Mononuclear cell (primary cell): ENCODE data around the gene FRG2C. TPM values are rescaled to one million over a fixed set of nuclear protein-coding genes. Genes with fewer than 3 reads are reported as not detected.
"Not testable (repeated sequence)": the region's sequence is repeated elsewhere in the genome, so short reads cannot be mapped to it uniquely, and the experiment has no call there.

Experiments used
- H3K27me3 ChIP-seq: 2 replicates; pipeline ENCODE4 v1.6.0; 2011; ENCODE audit warnings: low read length, control low read depth; ENCODE audit not compliant: insufficient read depth
- H3K4me1 ChIP-seq: 2 replicates; pipeline ENCODE4 v1.5.1; 2011; ENCODE audit warnings: mild to moderate bottlenecking, low read length, control low read depth; ENCODE audit not compliant: insufficient read depth
- H3K4me3 ChIP-seq: 2 replicates; pipeline ENCODE4 v1.5.1; 2011; ENCODE audit warnings: mild to moderate bottlenecking, low read length, moderate library complexity
- H3K9me3 ChIP-seq: 2 replicates; pipeline ENCODE4 v1.5.1; 2011; ENCODE audit warnings: low read depth, mild to moderate bottlenecking, control low read depth, low read length
- total RNA-seq: library from RNA; depleted of rRNA; stranded (reverse); fragments of >200 nt; gene quantifications from one replicate; pipeline ENCODE4 v1.2.3, GENCODE V29; 2012

FRG2C gene
- total RNA-seq = not detected

DNA sequence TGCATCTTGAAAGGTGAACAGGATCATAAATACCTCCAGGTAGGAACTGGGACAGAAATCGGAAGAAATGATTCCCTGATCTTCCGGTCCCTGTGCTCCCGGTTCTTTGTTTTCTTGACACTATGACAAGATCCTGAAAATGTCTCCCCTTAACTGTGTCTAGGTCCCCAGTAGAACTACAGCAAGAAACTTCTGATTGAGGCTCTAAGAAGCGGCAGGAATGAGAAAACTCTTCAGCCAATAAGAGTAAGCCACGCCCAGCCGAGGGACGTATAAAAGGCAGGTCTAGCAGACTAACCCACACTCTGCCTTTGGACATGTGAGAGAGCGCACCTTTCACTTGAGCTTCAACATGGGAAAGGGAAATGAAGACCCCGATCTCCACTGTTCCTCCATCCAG, at the start of gene FRG2C:
Gene FRG2C (plus strand): TSS at position 301 of the 400 bp plus-strand sequence. CDS start 52 bp downstream, at position 353.
- H3K4me3 ChIP-seq, H3K4me1 ChIP-seq, H3K9me3 ChIP-seq: not testable (repeated sequence)
- peaks cover 22% of the 10 kb centered on the region for H3K27me3 ChIP-seq

GRCh38 chr3:75618666-75619305, 45.3 kb upstream of the FRG2C start:
- H3K4me3 ChIP-seq, H3K4me1 ChIP-seq, H3K9me3 ChIP-seq, H3K27me3 ChIP-seq: not testable (repeated sequence)

- not testable (repeated sequence) for H3K4me1 ChIP-seq
Observed at GRCh38 chr3:75619481-75620031, 44.6 kb upstream of the FRG2C start.

GRCh38 chr3:75621772-75622171, 42.4 kb upstream of the FRG2C start:
- H3K9me3 ChIP-seq, H3K27me3 ChIP-seq, H3K4me1 ChIP-seq, H3K4me3 ChIP-seq: not testable (repeated sequence)

More at GRCh38 chr3:75619481-75620031, 44.6 kb upstream of the FRG2C start:
- H3K27me3 ChIP-seq, H3K4me3 ChIP-seq, H3K9me3 ChIP-seq: not testable (repeated sequence)

DNA sequence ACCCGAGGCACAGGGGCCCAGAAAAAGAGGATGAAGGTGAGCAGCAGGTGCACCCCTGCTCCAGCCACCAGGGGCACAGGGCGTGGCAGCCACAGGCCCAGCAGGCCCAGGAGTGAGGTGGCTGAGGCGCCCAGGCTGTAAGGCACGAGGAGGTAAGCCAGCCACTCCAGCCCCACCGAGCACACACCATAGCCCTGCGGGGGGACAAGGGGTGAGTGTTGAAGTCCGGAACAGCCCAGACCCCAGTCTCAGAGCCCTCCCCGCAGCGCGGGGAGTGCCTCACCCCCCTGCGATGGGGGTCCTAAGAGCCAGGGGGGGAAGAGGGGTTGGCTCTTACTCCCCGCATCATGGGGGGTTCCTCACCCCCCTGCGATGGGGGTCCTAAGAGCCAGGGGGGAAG, 40.5 kb upstream of the FRG2C start:
- H3K4me3 ChIP-seq, H3K27me3 ChIP-seq, H3K4me1 ChIP-seq, H3K9me3 ChIP-seq: not testable (repeated sequence)

- H3K4me3 ChIP-seq, H3K27me3 ChIP-seq, H3K9me3 ChIP-seq, H3K4me1 ChIP-seq: not testable (repeated sequence)
Observed at GRCh38 chr3:75630887-75631535, 33.1 kb upstream of the FRG2C start.

- Histone ChIP-seq H3K9me3 (no peaks in the 10 kb centered on the region), H3K4me1 (no peaks in the 10 kb centered on the region), H3K4me3 (no peak overlapping the region), H3K27me3 (no peaks in the 10 kb centered on the region)
Observed at GRCh38 chr3:75631541-75631940, 32.6 kb upstream of the FRG2C start.

- H3K4me1 ChIP-seq, H3K9me3 ChIP-seq, H3K4me3 ChIP-seq, H3K27me3 ChIP-seq: not testable (repeated sequence)
Observed at GRCh38 chr3:75638947-75639346, 25.2 kb upstream of the FRG2C start.

DNA sequence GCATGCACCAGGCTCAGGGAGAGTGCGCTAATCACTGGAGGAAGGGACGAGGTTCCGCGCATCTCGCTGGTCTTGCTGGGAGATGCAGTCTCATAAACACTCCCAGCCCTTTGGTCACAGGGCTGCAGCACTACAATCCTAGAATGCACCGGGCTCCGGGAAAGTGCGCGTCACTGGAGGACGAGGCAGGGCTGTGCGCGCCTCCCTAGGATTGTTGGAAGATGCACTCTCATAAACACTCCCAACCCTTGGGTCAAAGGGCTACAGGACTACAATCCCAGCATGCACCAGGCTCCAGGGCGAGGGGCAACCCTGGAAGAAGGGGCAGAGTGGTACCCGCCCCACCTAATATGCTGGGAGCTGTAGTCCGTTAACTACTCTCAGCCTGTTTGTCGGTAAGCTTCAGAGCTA, 23.0 kb upstream of the FRG2C start:
- not testable (repeated sequence) for H3K9me3 ChIP-seq, H3K4me1 ChIP-seq, H3K27me3 ChIP-seq
- peak overlapping the region; percentile 52 for H3K4me3 ChIP-seq

GRCh38 chr3:75643031-75643800, 20.9 kb upstream of the FRG2C start:
- H3K4me3 ChIP-seq, H3K9me3 ChIP-seq, H3K27me3 ChIP-seq, H3K4me1 ChIP-seq: not testable (repeated sequence)

DNA sequence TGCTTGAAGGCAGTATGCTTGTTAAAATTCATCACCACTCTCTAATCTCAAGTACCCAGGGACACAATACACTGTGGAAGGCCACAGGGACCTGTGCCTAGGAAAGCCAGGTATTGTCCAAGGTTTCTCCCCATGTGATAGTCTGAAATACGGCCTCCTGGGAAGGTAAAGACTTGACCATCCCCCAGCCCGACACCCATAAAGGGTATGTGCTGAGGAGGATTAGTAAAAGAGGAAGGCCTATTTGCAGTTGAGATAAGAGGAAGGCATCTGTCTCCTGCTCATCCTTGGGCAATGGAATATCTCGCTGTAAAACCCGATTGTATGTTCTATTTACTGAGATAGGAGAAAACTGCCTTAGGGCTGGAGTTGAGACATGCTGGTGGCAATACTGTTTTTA, 18.6 kb upstream of the FRG2C start:
- not testable (repeated sequence) for H3K4me3 ChIP-seq, H3K4me1 ChIP-seq, H3K9me3 ChIP-seq, H3K27me3 ChIP-seq

- Histone ChIP-seq H3K9me3 (no peaks in the 10 kb centered on the region), H3K4me3 (no peak overlapping the region), H3K27me3 (no peaks in the 10 kb centered on the region), H3K4me1 (no peaks in the 10 kb centered on the region)
Observed at GRCh38 chr3:75650191-75650590, 13.9 kb upstream of the FRG2C start.

DNA sequence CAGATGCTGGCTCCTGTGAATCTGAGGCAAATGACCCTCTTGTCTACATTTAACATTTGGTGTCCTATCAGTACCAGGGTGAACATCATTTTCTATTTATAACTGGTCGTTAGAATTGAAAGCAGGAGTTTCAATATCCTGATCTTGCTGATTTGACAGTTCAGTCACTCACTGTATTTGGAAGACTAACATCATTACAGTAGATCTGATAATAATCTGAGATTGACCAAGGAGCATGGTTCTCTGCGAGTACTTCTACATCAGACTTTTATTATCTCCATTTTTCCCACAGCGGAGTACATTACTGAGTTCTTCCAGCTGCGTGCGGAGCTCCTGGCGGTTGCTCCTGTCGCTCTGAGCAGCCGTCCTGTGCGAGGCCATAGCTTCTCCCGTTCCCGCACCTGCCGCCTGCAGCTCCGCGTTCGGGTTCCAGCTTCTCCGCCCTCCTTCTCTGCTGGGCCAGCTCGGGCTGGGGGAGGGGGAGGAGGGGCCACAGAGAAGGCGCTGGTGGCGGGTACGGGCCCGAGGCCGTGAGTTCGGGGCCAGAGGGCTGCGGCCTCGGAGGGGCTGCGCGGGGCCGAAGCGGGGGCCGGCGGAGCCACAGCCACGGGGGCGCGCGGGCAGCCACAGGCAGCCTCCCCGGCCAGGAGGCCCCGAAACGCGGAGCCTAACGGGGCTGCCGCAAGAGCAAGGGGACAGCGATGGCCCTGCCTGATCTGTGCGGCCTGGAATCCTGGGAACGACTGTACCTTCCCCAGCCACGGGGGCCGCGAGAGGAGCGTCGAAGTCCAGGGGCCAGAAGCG, 8.8 kb upstream of the FRG2C start:
- H3K4me3 ChIP-seq, H3K4me1 ChIP-seq, H3K27me3 ChIP-seq, H3K9me3 ChIP-seq: not testable (repeated sequence)

- H3K9me3 ChIP-seq, H3K4me3 ChIP-seq, H3K4me1 ChIP-seq, H3K27me3 ChIP-seq: not testable (repeated sequence)
Observed at GRCh38 chr3:75655956-75656355, 8.2 kb upstream of the FRG2C start.
